Epithelial cell of esophagus (primary cell): Measurements from ENCODE around the gene FHOD3.

ENCODE experiments used
- DNase-seq: peaks from one replicate; pipeline ENCODE4 v3.0.0; 2010; ENCODE audit warnings: low read depth
- H3K4me3 ChIP-seq: 2 replicates; pipeline ENCODE4 v1.5.1; 2011; ENCODE audit warnings: mild to moderate bottlenecking, low read length, control low read depth
- CTCF ChIP-seq: IDR thresholded peaks from 2 replicates; pipeline ENCODE4 v1.5.1; 2011; ENCODE audit warnings: low read depth, mild to moderate bottlenecking, low read length, control low read depth, inconsistent platforms; ENCODE audit not compliant: insufficient read depth; ENCODE audit errors: missing control alignments

FHOD3 gene

GRCh38 chr18:36777566-36777965, 480.1 kb downstream of the FHOD3 start:
- H3K4me3 ChIP-seq, result no peak overlapping the region
- no peak for TF ChIP-seq CTCF
- no peak for DNase-seq

- no peak overlapping the region for H3K4me3 ChIP-seq
- peak; percentile 39 for DNase-seq
- no peak for TF ChIP-seq CTCF
Observed at GRCh38 chr18:36780748-36781147, 483.2 kb downstream of the FHOD3 start.

GRCh38 chr18:36782710-36783109, 485.2 kb downstream of the FHOD3 start:
- no peak overlapping the region for H3K4me3 ChIP-seq
- TF ChIP-seq CTCF, result no peak
- no peak for DNase-seq

GRCh38 chr18:36783792-36784191, 486.3 kb downstream of the FHOD3 start:
- TF ChIP-seq CTCF, result no peak
- no peak for DNase-seq
- H3K4me3 ChIP-seq, result no peak overlapping the region

- no peak for TF ChIP-seq CTCF
- DNase-seq, result peak; percentile 64
- no peak overlapping the region for H3K4me3 ChIP-seq
Observed at GRCh38 chr18:36786686-36787085, 489.2 kb downstream of the FHOD3 start.

GRCh38 chr18:36792634-36793283, 495.2 kb downstream of the FHOD3 start:
- no peak for TF ChIP-seq CTCF
- no peak for DNase-seq
- H3K4me3 ChIP-seq, result no peak overlapping the region

- DNase-seq, result no peak
- TF ChIP-seq CTCF, result no peak
- no peak overlapping the region for H3K4me3 ChIP-seq
Observed at GRCh38 chr18:36798738-36799473, 501.4 kb downstream of the FHOD3 start.
